ENCODE results near the gene STMN3.

STMN3 gene

GRCh38 chr20:63692436-63693082 lies 39.3 kb upstream of the STMN3 start:
- no peak for DNase-seq (ENCODE audit: extremely low read depth in 1 of 2, low read depth in 1 of 2)

GRCh38 chr20:63691711-63692435 lies 38.6 kb upstream of the STMN3 start:
- DNase-seq (ENCODE audit: extremely low read depth in 1 of 2, low read depth in 1 of 2), result no peak

DNA sequence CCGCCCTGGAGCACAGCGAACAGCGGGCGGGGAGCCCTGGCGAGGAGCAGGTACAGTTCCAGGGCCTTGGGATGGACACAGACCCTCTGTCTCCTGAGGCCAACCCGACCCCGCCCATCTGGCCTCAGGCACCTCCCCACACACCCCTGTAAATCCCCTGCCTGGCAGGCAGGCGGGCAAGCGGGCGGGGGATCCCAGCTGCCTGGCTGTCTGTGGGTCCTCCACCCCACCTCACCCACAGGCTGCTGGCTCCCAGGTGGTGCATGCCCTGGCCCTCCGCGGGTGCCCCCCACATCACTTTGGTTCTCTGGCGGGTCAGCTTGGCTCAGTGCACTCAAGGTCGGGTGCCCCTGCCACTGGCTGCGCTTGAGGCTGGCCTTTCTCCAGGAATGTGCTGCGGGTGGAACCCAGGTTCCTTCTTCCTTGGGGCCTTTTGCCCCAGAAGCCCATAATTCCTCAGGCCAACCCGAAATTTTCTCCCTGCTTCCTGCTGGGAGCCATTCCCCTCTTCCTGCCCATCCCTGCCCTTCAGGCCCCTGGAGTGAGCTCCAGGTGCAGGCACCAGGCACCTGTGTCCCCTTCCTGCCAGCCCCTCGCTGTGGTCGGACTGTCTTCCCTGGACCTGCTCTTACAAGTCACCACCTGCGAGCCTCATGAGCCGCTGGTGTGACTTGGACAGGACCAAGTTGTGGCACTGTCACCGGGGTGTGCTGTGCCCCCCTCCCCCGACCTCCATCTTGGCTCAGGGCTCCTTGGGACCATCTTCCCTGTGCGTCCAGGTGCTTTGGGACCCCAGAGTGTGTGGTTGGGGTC lies 37.9 kb upstream of the STMN3 start:
- DNase-seq (ENCODE audit: extremely low read depth in 1 of 2, low read depth in 1 of 2), result no peak

- DNase-seq (ENCODE audit: extremely low read depth in 1 of 2, low read depth in 1 of 2), result no peak
Observed at GRCh38 chr20:63690003-63690897, 37.0 kb upstream of the STMN3 start.

- no peak for DNase-seq (ENCODE audit: extremely low read depth in 1 of 2, low read depth in 1 of 2)
Observed at GRCh38 chr20:63689046-63690002, 36.1 kb upstream of the STMN3 start.

GRCh38 chr20:63688228-63689045 lies 35.2 kb upstream of the STMN3 start:
- DNase-seq (ENCODE audit: extremely low read depth in 1 of 2, low read depth in 1 of 2), result no peak

DNA sequence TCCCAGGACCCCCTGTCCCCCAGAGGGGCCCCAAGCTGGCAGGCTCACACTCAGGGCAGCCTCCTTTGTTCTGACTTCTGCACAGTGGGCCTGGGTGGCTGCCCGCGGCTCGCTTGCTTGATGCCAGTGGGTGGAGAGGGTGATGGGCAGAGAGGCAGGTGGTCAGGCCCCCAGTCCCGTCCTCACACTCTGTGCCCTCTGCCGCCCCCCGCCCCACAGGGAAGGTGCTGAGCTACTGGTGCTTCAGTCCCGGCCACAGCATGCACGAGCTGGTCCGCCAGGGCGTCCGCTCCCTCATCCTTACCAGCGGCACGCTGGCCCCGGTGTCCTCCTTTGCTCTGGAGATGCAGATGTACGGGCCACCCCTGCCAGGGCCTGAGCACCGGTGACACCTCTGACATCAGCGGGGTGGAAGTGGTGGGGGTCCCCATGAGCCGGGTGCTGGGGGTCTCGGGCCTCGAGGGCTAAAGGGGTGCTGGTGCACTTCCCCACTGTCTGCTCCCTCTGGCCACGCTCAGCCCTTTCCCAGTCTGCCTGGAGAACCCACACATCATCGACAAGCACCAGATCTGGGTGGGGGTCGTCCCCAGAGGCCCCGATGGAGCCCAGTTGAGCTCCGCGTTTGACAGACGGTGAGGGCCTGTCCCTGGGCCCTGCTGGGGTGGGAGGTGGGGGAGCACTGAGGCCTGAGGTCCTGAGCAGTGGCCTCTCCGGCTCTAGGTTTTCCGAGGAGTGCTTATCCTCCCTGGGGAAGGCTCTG lies 34.4 kb upstream of the STMN3 start:
- DNase-seq (ENCODE audit: extremely low read depth in 1 of 2, low read depth in 1 of 2), result no peak

DNA sequence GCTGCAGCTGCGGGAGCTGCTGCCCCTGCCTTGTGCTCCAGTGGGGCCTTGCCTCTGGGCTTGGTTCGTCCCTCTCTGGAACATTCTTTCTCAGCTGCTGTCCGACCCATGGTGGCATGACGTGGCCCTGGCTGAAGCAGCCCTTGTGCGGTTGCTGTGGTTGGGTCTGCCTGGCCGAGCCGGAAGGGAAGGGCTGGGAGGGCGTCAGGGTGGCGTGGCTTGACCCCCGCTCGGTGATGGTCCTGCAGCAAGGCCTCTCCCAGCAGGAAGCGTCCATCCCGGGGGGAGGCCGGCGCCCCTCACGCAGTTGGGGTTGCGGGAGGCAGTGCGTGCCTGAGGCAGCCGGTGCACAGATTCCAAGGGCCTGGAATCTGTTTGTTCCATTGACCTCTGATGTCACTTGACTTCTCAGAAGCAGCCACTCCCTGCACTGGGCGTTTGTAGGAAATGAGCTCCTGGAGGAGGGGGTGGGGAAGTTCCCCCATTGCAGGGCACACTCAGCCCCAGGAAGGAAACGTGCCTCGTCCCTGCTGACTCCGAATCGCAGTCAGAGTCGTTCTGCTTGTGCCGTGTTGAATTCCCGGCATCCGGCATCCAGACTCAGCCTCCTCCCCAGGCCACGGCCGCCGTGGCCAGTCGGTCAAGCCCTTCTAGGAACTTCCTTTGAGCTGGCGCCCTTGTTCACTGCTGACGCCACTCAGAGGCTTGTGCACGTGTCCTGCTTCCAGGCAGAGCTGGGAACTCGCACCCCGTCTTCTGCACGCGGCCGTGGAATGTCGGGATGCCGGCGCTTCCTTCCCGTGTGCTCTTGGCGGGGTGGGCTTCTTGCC lies 33.5 kb upstream of the STMN3 start:
- no peak for DNase-seq (ENCODE audit: extremely low read depth in 1 of 2, low read depth in 1 of 2)

GRCh38 chr20:63686094-63686491 lies 32.9 kb upstream of the STMN3 start:
- no peak for DNase-seq (ENCODE audit: extremely low read depth in 1 of 2, low read depth in 1 of 2)

GRCh38 chr20:63685269-63686026 lies 32.2 kb upstream of the STMN3 start:
- no peak for DNase-seq (ENCODE audit: extremely low read depth in 1 of 2, low read depth in 1 of 2)

GRCh38 chr20:63682384-63683139 lies 29.3 kb upstream of the STMN3 start:
- DNase-seq (ENCODE audit: extremely low read depth in 1 of 2, low read depth in 1 of 2), result no peak

DNA sequence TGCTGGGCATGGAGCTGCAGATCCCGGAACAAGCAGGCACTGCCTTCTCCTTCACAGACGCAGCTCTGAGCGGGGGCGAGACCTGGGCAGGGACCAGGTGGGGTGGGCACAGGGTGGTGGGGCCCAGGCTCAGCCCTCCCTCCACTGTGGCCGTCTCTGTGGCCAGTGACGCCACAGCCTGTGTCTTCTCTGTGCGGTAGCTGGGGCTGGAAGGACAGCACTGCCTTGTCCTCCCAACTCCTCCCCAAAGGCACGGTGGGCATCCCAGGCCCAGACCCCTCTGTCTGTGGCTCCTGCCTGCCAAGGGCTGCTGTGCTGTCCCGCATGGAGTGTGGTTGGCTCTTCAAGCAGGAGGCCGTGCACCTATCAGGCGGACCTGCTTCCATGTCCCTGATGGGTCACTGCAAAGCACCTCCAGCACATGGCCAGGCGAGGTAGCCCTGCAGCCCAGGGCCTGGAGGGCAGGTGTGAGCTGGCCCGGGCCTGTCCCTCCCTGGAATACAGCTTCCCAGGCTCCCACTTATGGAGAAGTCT lies 28.5 kb upstream of the STMN3 start:
- DNase-seq (ENCODE audit: extremely low read depth in 1 of 2, low read depth in 1 of 2), result no peak

- DNase-seq (ENCODE audit: extremely low read depth in 1 of 2, low read depth in 1 of 2), result no peak
Observed at GRCh38 chr20:63680857-63681608, 27.8 kb upstream of the STMN3 start.

GRCh38 chr20:63680427-63680826 lies 27.2 kb upstream of the STMN3 start:
- DNase-seq (ENCODE audit: extremely low read depth in 1 of 2, low read depth in 1 of 2), result no peak

DNA sequence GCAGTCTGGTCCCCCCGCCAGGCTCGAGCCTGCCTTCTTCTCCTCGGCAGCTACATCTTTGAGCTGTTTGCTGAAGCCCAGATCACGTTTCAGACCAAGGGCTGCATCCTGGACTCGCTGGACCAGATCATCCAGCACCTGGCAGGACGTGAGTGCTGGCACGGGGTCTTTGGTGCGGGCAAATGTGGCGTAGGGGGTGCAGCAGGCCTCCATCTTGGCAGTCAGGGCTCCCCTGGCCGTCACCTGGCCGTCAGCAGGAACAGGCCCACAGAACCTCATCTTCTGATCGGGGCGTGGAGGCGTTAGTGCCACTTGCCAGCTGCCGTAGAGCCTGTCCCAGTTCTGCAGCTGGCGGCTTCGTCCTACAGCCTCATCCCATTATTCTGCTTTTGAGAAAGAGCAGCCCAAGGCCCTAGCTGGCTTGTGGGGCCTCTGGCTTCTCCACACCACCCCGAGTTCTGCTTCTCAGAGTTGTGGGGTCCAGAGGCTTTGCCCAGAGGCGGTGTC lies 26.6 kb upstream of the STMN3 start:
- DNase-seq (ENCODE audit: extremely low read depth in 1 of 2, low read depth in 1 of 2), result no peak
